HepG2 (cell line): ENCODE results near the gene FAM217B. TPM values are rescaled to one million over a fixed set of nuclear protein-coding genes. Genes with fewer than 3 reads are reported as not detected.

Experiments
- BCL3 ChIP-seq: sonication (generic); formaldehyde crosslinking; IDR thresholded peaks from 2 replicates; pipeline ENCODE4 v1.5.1; 2020; ENCODE audit warnings: mild to moderate bottlenecking, missing genetic modification reagents, moderate library complexity
- CBFB ChIP-seq: sonication (generic); formaldehyde crosslinking; IDR thresholded peaks from 2 replicates; pipeline ENCODE4 v1.4.0; 2020; ENCODE audit warnings: missing genetic modification reagents
- ELF4 ChIP-seq: sonication (generic); formaldehyde crosslinking; IDR thresholded peaks from 2 replicates; pipeline ENCODE4 v1.5.0; 2020; ENCODE audit warnings: missing genetic modification reagents, mild to moderate bottlenecking, moderate library complexity, borderline replicate concordance
- HNF1A ChIP-seq, 2 experiments: sonication (generic) in 1 of 2; formaldehyde crosslinking in 1 of 2; IDR thresholded peaks; 2 replicates each; pipeline versions ENCODE4 v1.4.0 to v1.6.1; 2016 to 2020; ENCODE audit warnings: borderline replicate concordance in 1 of 2, low read depth in 1 of 2, mild to moderate bottlenecking in 1 of 2, missing genetic modification reagents in 1 of 2
- MXD4 ChIP-seq: IDR thresholded peaks from 2 replicates; pipeline ENCODE4 v1.6.1; 2016; ENCODE audit warnings: mild to moderate bottlenecking, missing biosample characterization, missing genetic modification reagents
- NFIC ChIP-seq: IDR thresholded peaks from 2 replicates; pipeline ENCODE4 v1.6.1; 2012; ENCODE audit warnings: mild to moderate bottlenecking, low read length, inconsistent platforms
- SCMH1 ChIP-seq: sonication (generic); formaldehyde crosslinking; IDR thresholded peaks from 2 replicates; pipeline ENCODE4 v1.9.0; 2021; ENCODE audit warnings: missing genetic modification reagents, mild to moderate bottlenecking, borderline replicate concordance
- SRSF4 ChIP-seq: fragments of 200-400 bp; formaldehyde crosslinking; IDR thresholded peaks from one replicate; pipeline ENCODE4 v1.6.1; 2018; ENCODE audit warnings: mild to moderate bottlenecking, low read depth, low read length, moderate library complexity; ENCODE audit not compliant: poor library complexity, severe bottlenecking
- THAP11 ChIP-seq: IDR thresholded peaks from 2 replicates; pipeline ENCODE4 v1.6.1; 2016; ENCODE audit warnings: missing biosample characterization, missing genetic modification reagents
- ZBTB26 ChIP-seq: IDR thresholded peaks from 2 replicates; pipeline ENCODE4 v1.6.1; 2016; ENCODE audit warnings: missing compliant biosample characterization, missing genetic modification reagents, borderline replicate concordance
- ZMYM3 ChIP-seq: sonication (generic); formaldehyde crosslinking; IDR thresholded peaks from 2 replicates; pipeline ENCODE4 v1.5.1; 2020; ENCODE audit warnings: mild to moderate bottlenecking, missing genetic modification reagents
- ZNF777 ChIP-seq: sonication (generic); formaldehyde crosslinking; IDR thresholded peaks from 2 replicates; pipeline ENCODE4 v1.4.0; 2020; ENCODE audit warnings: missing genetic modification reagents
- ZNF790 ChIP-seq: sonication (generic); formaldehyde crosslinking; IDR thresholded peaks from 2 replicates; pipeline ENCODE4 v1.8.0; 2022; ENCODE audit warnings: missing genetic modification reagents, mild to moderate bottlenecking, borderline replicate concordance
- polyA plus RNA-seq, 8 experiments: library from polyadenylated mRNA; depleted of rRNA in 3 of 8; stranded (reverse) in 7 of 8; unstranded in 1 of 8; fragments of >200 nt; fragmentation: Illumina TruSeq in 4 of 8; extraction: Trizol in 4 of 8; gene quantifications; 2 replicates each; pipeline versions ENCODE4 v1.2.1 to v1.2.3, GENCODE V29; 2011 to 2016; ENCODE audit warnings: low read depth in 4 of 8, missing spikeins in 1 of 8, mixed read lengths in 1 of 8; ENCODE audit not compliant: insufficient read depth in 1 of 8
- total RNA-seq, 5 experiments: library from RNA; depleted of rRNA; stranded (reverse); fragments of >200 nt; fragmentation: Illumina TruSeq; extraction: Trizol; gene quantifications; 2 replicates each; pipeline ENCODE4 v1.2.3, GENCODE V29; 2016; ENCODE audit warnings: low read depth in 1 of 5
- TF ChIP-seq, protein P1 (sequence below): sonication (generic); formaldehyde crosslinking; IDR thresholded peaks from 2 replicates; pipeline ENCODE4 v1.9.0; 2021; ENCODE audit warnings: mild to moderate bottlenecking, missing genetic modification reagents

Gene FAM217B
- total and polyA plus RNA-seq, 2 of the 13 experiments (the other 11 are each of a cell fraction or from before 2014, with no cell fraction given): 11.1 to 14.3 TPM

- TF ChIP-seq HNF1A (IDR thresholded peaks at IDR 0.05; ENCODE audit: low read depth) (no peak), HNF1A (CRISPR knock-in tag; IDR thresholded peaks at IDR 0.05; ENCODE audit: borderline replicate concordance) (0 out of 2 replicates have a peak, but pooled peaks have one; percentile 42), MXD4 (CRISPR knock-in tag) (peak; percentile 55; the same call in 1 of the 2 replicates), CBFB (CRISPR knock-in tag) (0 out of 2 replicates have a peak, but pooled peaks have one; percentile 47), ZNF790 (no peak), ZNF777 (CRISPR knock-in tag) (peak; percentile 40; the same call in 1 of the 2 replicates), NFIC (no peak), SRSF4 (no peak), THAP11 (CRISPR knock-in tag) (peak; percentile 32; the same call in 1 of the 2 replicates), ELF4 (CRISPR knock-in tag) (no peak), BCL3 (CRISPR knock-in tag) (no peak; the same call in 1 of the 2 replicates), ZBTB26 (CRISPR knock-in tag) (no peak), ZMYM3 (CRISPR knock-in tag) (no peak), SCMH1 (CRISPR knock-in tag) (no peak)
- TF ChIP-seq, protein P1, sequence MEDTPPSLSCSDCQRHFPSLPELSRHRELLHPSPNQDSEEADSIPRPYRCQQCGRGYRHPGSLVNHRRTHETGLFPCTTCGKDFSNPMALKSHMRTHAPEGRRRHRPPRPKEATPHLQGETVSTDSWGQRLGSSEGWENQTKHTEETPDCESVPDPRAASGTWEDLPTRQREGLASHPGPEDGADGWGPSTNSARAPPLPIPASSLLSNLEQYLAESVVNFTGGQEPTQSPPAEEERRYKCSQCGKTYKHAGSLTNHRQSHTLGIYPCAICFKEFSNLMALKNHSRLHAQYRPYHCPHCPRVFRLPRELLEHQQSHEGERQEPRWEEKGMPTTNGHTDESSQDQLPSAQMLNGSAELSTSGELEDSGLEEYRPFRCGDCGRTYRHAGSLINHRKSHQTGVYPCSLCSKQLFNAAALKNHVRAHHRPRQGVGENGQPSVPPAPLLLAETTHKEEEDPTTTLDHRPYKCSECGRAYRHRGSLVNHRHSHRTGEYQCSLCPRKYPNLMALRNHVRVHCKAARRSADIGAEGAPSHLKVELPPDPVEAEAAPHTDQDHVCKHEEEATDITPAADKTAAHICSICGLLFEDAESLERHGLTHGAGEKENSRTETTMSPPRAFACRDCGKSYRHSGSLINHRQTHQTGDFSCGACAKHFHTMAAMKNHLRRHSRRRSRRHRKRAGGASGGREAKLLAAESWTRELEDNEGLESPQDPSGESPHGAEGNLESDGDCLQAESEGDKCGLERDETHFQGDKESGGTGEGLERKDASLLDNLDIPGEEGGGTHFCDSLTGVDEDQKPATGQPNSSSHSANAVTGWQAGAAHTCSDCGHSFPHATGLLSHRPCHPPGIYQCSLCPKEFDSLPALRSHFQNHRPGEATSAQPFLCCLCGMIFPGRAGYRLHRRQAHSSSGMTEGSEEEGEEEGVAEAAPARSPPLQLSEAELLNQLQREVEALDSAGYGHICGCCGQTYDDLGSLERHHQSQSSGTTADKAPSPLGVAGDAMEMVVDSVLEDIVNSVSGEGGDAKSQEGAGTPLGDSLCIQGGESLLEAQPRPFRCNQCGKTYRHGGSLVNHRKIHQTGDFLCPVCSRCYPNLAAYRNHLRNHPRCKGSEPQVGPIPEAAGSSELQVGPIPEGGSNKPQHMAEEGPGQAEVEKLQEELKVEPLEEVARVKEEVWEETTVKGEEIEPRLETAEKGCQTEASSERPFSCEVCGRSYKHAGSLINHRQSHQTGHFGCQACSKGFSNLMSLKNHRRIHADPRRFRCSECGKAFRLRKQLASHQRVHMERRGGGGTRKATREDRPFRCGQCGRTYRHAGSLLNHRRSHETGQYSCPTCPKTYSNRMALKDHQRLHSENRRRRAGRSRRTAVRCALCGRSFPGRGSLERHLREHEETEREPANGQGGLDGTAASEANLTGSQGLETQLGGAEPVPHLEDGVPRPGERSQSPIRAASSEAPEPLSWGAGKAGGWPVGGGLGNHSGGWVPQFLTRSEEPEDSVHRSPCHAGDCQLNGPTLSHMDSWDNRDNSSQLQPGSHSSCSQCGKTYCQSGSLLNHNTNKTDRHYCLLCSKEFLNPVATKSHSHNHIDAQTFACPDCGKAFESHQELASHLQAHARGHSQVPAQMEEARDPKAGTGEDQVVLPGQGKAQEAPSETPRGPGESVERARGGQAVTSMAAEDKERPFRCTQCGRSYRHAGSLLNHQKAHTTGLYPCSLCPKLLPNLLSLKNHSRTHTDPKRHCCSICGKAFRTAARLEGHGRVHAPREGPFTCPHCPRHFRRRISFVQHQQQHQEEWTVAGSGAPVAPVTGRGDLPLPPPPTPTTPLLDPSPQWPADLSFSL (CRISPR knock-in tag): no peak
Measured at GRCh38 chr20:59933849-59934585, 6.2 kb upstream of the FAM217B start (continued).
